COLO668 (cell line): ENCODE results near the gene HHAT.

Source experiments
- DNase-seq: peaks from one replicate; lab custom pipeline; 2025; ENCODE audit not compliant: unreplicated experiment; lab: John Stamatoyannopoulos, UW

HHAT gene

DNA sequence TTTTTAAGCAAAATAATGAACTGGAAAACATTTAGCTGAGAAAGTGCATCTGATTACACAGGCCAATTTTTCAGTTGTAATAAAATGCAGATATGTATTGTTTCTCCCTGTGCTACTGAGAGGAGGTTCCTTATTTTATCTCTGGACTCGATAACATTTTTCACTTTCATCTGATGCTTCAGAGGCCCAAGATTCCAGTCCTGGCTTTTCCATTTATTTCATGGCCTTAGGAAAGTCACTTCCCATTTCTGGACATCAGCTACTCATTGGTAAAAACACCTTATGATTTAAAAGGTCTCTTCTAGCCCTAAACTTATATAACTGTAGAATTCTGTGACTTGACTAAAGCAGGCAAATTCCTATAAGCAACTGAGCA is 203.5 kb downstream of the HHAT start:
- no peak for DNase-seq

DNA sequence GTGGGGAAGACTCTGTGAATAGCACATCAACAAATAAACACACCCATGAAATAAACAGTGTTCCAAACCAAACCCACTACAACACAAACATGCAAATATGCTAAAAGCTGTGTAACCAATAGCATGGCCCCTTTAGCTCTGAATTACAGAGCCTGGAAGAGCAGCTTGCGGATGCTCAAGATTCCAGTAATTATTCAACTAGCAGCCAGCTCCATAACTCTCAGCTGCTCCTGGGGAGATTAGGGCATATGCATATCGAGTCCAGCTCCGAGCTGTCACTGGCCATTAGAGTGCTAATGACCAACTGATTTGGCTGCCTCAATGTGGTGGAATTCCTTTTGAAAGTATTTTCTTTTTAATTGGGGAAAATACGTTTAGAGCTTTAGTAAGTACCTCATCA is 207.1 kb downstream of the HHAT start:
- DNase-seq, result no peak

DNA sequence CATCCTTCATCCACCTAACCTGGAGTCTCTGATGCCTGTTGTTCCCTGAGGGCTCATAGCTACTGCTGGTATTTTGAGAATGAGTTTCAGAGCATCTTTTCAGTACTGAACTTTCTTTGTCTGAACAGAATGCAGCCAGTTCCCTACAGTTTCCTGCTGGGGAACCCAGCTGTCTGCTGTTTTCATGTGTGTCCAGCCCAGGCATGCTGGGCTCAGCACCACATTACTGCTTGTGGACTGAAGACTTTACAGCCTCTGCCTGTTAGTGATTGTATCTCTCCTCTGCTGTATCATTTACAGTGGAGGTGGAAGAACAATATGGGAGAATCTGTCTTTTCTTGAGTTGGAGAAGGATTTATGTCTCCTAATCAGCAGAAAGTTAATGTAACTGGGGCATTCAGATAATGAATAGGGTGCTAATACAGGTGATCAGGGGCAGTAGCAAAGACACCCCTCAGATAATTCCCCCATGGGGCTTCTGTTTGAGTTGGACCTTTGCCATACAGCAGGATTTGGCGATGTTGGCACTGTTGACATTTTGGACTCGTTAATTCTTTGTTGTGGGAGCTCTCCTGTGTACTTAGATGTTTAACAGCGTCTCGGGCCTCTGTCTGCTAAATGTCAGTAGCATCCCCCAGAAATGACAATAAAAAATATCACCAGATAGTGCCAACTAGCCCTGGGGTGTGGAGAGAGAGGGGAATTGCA is 207.7 kb downstream of the HHAT start:
- peak; percentile 69 for DNase-seq

DNA sequence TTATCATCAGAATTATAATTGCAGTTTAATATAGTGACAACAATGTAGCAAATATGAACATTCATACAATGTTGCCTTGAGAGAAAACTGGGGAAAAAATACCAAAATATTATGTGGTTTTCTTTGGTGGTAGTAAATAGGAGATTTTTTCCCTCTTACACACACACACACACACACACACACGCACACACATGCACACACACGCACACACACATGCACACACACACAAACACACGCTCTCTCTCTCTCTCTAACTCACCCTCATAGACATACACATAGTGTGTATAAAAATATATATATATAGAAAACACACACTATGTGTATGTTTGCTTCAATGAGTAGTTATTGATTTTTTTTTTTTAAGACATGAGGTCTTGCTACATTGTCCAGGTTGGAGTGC is 211.6 kb downstream of the HHAT start:
- DNase-seq, result no peak

DNA sequence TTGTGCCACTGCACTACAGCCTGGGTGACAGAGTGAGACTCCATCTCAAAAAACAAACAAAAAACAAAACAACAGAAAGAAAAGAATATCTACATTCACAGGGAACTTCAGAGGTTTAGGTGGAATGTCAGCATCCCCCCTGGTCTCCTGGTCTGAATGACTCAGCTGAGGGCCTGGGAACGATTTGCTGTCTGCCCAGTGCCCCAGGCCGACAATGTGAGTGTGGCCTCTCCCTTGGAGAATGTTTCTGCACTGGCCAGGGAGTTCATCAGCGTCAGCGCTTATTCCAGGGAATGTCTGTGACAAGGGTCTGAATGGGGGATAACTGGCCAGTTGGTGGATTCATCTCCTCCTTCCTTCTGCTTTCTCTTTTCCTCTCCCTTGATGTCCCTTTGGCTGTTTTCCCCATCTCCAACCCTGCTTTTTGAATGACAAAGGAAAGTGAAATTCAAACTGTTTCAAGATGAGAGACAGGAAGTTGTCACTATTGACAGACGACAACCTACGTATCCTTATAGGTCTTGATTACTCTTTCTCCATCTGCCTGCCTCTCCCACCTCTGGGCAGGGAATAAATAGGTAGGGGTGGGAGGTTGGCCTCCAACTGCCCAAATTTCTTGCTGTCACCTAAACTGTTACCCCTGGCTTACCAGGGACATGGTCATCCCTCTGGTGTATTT is 213.1 kb downstream of the HHAT start:
- DNase-seq, result no peak

DNA sequence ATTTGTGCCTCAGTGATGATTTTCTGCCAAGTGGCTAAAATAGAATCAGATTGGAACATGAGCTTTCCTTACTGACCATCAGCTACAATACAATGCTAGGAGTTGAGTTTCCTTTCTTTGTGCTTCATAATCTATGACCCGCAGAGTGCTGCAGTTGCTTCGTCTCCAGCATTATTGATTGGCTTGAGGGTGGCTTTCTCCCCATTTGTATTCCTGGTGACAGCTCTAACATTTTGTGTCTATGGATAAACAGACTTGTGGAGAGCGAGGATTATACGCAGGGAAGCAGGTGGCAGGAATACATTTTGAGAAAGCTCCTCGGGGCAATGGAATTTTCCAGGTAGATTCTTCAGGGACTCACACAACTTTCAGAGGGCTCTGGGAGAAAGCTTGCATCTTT is 223.2 kb downstream of the HHAT start:
- no peak for DNase-seq

DNA sequence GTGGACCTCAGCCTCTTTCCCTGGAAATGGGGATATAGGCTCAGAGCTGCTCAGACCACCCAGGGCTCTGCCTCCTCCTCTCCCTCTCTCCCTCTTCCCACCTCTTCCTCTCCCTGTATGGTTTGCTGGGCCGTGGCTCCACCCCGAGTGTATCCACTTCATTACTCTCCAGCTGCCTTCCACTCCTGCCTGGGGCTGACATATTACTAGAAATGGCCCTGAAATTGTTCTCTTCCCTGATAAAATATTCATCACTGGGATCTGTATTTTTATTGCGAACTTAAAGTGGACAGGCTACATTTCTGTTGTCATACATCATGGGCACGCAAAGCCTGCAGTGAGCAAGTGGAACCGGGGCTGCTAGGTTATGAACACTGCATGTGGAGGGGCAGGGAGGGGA is 225.0 kb downstream of the HHAT start:
- no peak for DNase-seq

DNA sequence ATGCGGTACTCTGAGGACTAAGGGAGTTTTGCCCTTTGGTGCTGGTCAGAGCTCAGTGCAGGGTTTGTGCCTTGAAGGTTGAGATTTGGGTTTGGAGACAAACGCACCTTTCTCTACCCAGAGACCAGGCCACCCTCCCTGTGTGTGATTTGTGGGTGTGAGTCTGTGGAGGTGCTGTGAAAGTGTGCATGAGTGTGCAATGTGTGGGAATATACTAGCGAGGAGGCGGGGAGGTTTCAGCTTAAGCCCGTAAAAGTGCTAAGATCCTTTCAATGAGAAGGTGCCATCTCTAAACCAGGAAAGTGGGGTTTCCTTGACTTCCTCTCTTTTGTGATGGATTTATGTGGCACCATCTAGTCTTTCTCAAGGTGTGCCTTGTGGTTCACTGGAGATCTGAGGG is 225.7 kb downstream of the HHAT start:
- no peak for DNase-seq

DNA sequence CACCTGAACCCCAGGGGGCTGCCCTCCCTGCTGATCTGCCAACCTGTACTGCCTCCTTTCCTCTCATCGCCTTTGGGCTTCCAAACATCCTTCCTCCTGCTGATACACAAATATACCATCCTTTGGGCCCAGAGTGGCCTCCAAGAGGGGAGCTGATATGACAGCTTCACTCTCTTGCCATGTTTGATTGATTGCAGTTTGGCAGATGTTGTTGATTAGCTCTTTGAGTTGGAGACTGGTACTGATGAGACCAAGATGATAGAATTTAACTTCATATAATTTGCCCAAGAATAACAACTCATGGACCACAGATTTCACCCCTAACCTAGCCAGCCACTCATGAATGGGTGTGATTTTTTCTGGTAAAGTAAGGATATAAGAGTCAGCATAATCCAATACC is 227.8 kb downstream of the HHAT start:
- no peak for DNase-seq

DNA sequence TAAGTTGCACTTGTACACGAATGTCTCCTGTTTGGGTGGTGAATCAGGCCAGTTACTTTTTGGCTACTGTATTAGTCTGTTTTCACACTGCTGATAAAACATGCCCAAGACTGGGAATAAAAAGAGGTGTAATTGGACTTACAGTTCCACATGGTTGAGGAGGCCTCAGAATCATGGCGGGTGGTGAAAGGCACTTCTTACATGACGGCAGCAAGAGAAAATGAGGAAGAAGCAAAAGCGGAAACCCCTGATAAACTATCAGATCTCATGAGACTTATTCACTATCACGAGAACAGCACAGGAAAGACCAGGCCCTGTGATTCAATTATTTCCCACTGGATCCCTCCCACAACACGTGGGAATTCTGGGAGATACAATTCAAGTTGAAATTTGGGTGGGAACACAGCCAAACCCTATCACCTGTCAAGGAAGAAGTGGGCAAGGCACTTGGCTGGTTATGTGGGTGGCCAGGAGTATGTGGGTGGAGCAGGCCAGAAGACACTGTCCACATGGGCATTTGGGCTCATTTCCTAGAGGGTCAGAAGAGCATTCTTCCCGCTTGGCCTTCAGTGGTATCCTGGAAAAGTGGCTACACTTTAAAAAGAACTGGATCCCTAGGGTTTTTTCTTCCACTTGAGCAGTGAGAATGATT is 228.8 kb downstream of the HHAT start:
- DNase-seq, result no peak

DNA sequence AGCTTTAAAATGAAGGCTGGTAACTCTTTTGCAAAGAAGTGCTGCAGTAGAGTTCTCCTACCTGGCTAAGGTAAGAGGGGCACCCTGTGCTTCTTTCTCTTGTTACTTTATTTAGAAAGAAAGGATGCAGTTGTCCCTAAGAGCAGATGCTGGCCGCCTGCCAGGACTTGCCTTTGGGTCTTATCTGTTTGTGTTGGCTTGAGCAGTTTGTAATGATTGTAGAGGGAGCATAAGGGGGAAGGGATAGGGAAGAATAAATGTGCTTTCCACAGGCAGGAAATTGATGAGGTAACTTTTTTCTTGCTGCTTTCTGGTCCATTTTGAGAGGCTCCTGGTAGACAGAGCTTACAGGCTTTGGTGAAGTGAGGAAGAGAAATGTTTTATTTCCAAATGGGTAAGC is 229.6 kb downstream of the HHAT start:
- peak; percentile 74 for DNase-seq

DNA sequence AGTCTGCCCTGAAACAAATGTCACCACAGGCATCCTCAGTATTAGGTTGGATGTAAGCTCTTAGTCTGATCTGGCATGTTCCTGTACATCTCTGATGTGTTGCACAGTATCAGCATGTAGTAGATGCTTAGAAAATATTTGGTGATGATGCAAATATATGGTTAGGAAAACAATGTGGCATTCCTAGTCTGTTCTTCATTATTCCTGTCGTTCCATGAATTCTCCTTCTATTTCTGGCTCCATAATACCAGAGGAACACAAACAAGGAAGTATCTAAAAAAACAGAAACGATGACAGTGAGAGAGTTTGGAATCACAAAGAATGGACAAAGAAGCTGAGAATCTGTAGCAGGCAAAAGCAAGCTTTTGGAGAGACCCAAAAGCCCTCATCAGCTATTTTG is 236.6 kb downstream of the HHAT start:
- DNase-seq, result no peak

DNA sequence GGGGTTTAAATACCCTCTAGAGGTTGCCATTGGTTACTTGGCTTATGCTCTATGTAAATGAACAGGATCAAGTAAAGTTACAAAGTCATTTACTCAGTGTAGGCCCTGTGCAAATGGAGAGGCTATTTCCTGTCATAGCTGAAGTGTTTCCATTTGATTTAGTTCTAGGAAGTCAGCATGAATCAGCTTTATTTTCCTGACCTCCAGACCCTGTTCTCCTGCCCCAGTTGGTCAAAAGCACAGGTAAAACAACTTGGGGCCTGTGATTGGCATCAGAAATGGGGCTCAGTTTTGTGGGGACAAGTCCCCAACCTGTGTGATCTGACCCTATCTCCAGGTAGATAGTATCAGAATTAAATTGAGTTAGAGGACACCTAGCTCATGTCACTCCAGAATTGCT is 239.9 kb downstream of the HHAT start:
- no peak for DNase-seq

DNA sequence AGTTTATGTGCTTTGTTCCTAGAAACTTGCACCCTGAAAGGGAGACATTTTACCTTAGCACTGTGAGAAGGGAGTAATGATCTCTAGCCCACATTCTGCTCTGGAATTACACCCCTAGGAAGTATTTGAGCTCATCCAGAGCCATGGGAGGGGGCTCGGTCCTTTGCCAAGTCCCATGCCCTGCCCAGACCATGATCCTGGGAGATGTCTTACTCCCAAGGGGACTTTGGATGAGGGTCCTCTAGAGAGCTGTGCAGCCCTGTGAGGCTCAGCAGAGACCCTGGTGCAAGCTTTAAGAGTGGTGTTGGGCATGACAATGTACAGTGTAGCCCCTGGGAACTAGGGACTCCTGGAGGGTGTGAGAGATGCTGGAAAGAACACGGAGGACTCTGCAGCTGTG is 241.4 kb downstream of the HHAT start:
- DNase-seq, result no peak

DNA sequence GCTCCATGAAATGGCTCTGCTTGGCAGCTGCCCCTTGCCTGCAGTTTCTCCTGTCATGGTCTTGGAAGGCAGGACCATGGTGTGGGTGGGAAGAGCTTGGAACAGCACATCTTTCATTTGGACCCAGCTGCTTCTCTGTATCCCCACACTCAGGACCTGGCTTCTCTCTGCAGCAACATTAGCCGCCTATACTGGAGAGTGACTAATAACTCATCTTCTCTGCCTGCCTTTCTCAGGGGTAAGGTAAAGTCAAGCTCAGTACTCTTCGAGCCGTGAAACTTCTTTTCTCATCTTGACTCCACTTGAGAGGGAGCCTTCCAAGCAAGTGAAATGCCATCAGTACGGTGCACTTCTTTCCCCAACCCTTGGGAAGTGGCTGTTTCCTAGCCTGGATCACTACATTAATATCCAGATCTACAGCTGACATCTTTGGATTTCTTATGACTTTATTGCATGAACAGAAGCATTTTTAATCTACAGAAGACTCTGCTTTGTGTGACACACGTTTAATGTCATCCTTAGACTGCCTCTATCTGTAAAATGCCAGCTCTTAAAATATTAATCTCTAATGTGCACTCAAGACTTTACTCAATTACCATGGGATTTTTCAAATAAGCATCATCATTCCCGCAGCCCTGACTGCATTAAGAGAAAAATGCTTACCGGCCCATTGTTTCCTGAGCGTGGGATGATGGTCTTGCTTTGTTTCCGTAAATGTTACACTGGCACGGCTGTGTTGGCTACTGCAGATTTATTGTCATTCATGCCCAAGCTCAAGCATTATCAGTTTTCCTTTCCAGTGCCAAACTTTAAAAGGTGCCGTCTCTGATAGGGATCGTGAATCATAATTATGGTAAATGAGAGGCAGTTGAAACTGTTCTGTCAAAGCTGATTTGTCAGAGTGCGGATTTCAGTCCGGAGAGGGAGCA is 242.9 kb downstream of the HHAT start:
- DNase-seq, result no peak

DNA sequence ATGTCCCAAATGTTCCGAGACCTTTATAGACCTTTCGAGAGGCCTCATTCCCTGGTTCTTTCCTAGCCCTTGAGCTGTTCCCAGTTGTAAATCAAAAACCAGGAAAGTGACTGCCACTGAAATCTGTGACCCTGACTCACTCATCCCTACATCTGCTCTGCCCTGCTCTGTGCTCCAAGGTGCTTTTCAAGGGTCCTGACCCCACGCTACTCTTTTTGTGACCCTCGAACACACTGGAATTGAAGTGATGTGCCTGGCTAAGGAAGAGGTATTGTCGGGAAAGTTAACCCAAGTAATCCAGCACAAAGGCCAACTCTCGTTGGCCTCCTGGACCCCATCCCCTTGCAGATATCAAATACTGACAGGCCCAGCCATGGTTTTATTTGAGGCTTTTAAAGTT is 244.4 kb downstream of the HHAT start:
- DNase-seq, result no peak

DNA sequence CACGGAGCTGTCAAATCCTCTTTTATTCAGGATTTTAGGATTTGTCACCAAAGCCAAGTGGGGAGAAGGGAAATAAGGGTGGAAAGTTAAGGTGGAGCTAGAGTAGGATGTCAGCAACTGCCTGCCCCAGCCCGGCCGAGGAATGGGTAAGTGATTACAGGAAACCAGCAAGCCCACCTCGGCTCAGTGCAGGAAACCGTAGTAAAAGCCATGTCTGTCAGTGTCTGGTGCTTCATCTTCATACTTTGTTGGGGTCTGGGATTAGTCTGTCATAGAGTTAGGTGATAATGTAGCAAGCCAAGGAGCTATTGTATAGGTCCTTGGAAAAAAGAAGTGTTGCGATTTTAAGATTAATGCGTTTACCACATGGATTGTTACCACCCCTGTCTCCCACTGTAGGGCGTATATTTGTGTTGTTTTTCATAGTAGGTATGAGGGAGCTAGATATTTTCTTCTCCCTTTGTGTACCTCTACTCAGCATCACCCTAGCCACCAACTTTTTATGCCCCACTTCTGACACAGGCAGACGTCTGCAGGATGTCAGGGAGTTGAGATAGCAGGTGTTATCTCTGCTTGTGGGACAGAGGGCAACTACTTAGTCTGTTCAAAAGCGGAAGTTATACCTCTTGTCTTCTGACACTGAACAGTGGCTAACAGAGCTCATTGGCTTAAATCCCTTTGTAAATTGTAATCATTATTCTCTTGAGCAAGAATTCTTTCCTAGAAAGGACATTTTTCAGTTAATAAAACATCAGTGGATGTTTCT is 253.7 kb downstream of the HHAT start:
- no peak for DNase-seq

DNA sequence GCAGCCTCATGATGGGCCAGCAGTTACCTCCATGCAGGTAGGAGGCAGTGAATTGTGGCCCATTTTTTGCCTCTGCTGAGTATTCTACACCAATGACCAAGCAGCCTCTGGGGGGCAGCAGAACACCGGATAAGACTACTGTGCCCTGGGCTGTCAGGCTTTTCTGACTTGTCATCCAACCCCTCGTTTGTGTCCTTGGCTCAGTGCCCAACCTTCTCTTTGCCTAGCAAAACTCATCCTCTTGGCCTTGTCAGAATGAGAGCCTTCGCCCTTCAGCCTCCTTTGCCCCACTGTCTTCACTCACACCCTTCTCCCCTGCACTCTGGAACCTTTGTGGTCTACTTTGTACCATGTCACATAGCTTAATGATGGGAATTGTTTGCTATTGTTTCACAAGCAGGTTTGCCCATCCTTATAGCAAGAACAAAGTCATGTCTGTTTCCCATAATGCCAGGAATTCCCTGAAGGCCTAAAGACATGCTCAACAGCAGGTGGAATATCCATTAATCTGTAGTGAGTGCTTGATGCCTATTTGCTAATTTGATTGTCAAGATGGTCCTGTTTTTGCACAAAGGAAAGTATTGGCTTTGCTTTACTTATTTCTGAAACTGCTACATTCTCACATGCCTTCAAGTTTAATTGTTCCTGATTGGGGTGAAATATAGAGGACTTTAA is 255.9 kb downstream of the HHAT start:
- peak; percentile 98 for DNase-seq

DNA sequence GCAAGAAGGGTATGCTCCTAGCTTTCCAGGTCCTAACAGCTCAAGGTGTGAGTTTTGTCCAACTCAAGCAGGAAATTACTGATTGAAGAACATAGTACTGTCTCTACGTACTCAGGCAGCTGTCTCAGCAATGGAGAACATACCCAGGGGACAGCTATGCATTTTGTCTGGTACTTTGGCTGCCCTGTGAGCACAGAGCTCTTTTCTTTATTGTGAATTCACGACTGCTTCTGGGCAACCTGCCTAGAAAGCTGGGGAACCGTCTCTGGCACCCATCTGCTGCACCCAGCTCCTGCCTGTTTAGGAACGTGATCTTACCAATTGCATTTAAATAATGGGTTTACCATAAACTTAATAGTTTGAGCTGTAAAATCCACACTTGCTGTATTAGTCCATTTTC is 258.1 kb downstream of the HHAT start:
- DNase-seq, result no peak

DNA sequence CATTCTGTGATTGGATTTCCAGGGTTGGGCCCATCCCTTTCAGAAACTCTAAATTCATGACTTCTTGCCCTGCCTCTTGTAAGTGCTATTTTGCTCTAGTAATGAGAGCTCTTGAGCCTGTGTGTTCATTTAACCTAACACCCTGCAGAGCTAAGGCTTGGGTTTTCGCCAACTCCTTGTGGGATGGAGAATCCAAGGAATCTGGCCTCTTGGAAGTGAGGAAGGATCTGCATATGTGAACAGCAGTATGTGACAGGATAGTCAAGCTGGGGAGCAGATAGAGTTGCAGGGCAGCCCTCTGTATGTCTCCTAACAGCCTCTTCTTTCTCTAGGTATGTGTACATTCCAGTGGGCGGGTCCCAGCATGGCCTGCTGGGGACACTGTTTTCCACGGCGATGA is 258.9 kb downstream of the HHAT start:
- DNase-seq, result no peak
